ENCODE results near the gene UBE2M.
A peak's percentile ranks its signal among the peaks of the same experiment; 100 is the strongest.

UBE2M gene

DNA sequence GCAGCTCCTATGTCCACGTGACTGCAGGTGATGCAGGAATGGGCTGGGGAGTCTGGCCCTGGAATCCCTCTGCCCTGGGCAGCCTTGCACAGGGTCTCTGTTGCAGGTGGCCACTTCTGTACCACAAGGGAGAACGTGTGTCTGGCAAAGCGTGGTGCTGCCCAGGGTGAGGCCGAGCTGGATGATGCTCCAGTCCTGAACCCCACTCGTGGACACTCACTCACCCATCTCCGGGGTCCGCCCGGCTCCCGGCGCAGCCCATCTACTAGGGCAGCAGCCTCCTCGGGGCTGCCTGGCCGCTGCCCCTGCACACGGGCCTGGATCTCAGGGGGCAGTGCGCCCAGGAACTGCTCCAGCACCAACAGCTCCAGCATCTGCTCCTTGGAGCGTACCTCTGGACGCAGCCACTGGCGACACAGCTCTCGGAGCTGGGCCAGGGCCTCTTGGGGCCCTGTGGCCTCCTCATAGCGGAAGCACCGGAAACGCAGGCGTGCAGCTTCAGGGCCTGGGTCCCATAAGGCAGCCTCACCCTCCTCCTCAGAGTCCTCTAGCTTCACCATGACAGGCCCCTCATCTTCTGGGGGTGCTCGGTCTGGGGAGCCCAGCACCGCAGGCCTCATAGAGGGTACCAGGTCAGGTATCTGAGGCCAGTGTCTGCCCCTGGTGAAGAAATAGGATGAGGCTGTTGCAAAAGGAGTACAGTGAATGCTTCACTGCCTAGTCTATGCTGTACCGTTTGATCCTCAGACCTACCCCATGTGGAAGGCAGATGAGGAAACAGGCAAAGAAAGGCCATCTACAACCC lies 12.6 kb upstream of the UBE2M start:
- DNase-seq (ENCODE audit: low spot score): no peak

DNA sequence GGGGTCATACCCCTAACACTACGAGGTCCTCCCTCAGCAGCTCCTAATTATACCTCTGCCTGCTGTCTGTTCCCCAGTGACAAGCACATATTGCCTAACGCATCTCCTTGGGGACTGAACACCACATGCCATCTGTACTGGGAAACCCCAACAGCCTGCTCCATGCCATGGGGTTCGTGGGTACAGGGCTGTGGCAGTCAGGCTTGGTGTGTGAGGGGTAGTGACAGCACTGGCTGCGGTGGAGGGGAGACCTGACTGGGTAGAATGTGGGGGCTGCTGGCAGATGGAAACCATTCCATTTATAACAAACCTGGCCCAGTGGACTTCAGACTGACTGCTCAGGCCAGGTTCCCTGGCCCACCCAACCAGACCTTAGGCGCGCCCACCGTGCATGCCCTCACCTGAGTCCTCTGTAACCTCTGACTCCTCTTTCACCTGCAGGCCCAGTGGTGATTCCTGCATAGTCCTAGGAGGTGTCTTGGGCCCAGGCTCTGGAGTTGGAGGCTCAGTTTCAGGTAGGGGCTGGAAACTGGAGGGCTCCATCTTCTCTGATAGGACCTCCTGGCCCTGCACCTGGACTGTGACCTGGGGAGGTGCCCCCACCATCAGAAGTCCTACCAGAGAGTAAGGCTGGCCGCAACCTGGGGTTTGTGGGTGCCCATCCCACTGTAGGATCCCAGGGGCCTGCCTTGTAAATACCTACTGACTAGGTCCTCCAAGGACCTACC lies 11.7 kb upstream of the UBE2M start:
- DNase-seq (ENCODE audit: low spot score): no peak

DNA sequence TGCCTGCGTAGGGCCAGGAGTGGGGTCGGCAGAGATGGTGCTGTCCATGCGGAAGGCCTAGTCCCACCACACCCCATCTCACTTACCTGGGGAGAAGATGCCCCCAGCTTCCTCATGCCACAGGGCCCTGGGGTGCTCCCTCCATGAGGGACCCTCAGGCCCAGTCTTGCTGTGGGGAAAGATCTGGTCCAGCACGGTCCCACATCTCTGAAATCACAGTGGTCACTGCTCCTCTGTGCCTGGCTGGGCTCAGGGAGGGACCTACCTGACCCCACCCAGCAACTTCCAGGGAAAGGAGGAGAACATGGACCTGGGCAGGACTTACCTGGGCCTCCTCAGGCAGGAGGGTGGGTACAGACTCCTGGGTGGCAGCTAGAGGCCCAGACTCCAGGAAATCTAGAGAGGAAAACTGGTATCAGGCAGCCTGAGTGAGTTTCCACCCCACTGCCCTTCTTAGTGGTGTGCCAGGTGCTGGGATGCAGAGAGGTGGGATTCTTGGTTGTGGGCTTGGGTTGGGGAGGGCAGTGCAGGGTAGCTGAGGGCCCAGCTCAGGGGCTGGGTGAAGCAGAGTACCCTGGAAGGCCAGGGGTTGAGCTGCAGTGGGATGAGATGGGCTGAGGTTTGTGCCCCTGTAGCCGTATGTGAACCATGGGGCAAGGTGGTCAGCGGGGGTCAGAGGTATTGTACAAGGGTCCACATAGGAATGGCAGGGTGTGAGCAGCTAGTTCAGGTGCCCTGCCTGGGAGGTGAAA lies 11.0 kb upstream of the UBE2M start:
- DNase-seq (ENCODE audit: low spot score): no peak

DNA sequence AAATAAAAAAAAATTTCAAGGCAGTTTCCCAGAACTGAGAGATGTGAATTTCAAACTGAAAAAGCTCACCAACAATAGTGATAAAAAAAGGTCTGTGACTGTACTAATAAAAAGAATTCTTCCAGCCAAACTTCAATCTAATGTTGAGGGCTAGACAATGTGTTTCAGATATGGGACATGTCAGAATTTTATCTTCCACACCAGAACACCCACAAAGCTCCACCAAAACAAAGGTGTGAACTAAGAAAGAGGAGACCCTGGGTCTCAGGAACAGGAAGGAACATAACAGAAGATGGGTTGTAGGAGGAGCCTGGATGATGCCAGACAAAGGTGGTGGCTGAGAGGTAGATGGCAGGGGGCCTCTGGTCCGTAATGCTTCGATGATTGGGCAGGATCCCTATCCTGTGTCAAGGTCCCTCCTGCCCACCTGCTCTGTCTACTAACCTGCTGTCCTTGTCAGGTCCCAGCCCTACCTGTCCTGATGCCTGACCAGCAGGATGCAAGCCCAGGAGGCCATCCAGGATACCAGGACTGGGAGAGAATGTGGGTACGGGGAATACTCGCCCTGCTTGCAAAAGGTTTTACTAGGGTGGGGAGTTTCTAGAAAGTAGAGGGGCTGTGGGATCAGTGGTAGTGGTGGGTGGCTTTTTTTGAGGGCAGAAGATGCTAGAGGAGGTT lies 10.2 kb upstream of the UBE2M start:
- DNase-seq (ENCODE audit: low spot score): no peak

DNA sequence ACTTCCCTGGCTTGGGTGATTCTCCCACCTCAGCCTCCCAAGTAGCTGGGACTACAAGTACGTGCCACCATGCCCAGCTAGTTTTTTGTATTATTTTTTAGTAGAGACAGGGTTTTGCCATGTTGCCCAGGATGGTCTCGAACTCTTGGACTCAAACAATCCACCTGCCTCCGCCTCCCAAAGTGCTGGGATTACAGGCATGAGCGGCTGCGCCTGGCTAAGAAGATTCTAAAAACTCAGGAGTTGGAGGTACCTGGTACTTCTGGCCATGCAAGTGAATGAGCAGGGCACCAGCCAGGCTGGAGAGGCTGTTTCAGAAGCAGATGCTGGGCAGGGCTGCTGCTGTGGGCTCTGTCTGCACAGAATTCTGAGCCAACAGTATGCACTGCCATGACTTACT lies 8.6 kb upstream of the UBE2M start:
- DNase-seq (ENCODE audit: low spot score): no peak

DNA sequence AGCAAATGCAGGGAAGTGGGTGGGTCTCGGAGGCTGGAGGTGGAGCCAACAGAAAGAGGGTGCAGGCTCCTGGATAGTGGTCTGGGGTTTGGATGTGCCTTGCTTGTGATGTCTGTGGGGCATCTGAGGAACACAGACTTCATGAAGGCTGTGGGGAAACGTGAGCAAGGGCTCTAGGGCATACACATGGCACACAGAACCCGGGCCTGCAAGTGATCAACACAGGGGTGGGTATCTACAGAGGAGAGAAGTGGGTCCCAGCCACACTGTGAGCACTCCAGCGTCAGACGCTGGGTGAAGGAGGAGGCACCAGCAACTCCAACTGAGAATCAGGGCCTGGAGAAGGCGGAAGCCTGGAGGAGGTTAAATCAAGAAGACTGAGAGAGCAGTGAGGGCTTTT lies 5.4 kb upstream of the UBE2M start:
- no peak for DNase-seq (ENCODE audit: low spot score)

DNA sequence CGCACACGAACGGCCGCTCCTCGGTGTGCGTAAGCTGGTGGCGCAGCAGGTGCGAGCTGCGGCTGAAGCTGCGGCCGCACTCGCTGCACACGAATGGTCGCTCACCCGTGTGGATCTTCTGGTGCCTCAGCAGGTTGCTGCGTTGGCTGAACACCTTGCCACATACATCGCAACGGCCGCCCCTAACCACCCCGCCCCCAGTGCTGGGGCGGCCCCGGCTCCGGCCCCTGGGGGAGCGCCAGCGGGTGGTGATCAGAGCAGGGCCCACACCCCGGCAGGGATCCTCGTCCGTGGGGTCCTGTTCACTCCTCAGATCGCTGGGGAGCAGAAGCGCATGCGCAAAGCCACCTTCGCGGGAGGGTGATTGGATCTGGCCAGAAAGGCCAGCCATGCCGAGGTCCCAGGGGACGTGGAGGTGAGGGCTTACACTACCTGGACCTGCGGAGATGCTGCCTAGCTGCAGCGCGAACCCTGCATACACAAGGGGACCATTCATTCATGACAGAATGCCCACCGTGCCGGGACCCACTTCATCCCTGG lies 4.7 kb upstream of the UBE2M start:
- DNase-seq (ENCODE audit: low spot score): no peak

DNA sequence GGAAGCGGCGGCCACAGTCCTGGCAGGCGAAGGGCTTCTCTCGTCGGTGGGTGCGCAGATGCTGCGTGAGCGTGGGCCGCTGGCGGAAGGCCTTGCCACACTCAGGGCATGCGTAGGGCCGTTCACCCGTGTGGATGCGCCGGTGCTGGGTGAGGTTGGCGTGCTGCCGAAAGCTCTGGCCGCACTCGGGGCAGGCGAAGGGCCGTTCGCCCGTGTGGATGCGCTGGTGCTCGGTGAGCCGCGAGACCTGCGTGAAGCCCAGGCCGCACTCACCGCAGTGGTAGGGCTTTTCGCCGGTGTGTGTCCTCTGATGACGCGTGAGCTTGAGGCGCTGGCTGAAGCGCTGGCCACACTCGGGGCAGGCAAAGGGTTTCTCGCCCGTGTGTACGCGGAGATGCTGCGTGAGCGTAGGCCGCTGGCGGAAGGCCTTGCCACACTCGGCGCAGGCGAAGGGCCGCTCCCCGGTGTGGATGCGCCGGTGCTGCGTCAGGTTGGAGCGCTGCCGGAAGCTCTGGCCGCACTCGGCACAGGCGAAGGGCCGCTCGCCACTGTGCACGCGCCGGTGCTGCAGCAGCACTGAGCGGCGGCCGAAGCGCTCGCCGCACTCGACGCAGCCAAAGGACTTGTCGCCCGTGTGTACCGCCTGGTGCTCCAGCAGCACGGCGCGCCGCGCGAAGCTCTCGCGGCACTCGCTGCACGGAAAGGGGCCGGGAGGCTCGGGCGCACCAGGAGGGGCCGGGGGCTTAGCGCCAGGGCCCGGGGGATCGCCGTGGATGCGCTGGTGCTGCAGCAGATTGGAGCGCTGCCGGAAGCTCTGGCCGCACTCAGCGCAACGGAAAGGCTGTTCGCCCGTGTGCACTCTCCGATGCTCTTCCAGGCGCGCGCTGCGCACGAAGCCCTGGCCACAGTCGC lies 4.0 kb upstream of the UBE2M start:
- no peak for DNase-seq (ENCODE audit: low spot score)

DNA sequence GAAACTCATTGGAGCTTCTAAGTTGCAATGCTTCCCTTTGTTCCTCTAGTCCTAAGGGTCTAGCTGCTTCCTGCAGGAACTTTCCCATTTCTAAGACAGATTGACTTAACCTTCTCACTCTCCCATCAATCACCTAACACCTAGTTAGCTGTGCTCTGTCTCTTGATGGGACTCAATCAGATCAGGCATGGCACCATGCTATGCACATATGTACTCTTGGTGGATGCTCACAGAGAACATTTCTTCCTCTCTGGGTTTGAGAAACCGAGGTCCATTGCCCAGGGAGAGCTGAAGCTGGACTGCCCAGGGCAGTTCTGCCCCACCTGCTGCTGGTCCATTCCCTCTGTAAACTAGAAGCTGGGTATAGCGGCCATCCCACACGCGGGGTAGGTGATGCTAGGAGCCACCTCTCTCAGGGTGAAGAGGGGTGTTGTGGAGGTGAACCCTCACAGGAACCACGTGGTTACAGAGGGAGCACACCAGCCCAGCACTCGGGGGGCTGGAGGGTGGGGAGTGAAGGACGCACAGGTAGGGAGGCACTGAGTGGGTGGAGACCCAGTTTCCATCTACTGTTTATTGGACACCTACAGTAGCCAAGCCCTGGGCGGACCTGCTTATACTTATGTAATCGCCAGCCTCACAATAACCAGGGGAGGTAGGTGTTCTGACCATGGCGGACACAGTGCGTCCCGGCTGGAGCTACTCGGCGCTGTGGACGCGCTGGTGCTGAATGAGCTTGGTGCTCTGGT lies 3.1 kb upstream of the UBE2M start:
- DNase-seq (ENCODE audit: low spot score): no peak

DNA sequence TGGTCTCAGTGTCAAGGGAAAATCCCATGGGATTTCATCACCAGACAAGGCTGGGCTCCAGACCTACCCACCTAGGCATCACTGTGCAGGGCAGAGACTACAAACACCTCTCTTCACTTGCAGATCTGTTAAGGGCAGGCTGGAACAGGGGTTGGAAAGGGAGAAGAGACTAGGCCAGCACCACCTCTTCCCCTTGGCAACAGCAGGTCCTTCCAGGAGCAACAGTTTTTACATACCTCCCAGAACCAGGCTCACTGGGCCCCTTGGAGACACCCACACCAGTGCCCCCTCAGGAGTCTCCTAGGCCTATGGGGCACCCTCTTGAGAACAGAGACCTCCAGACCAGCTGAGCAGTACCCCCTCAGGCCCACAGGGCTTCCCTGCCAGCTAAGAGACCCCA lies 2.5 kb upstream of the UBE2M start:
- DNase-seq (ENCODE audit: low spot score): no peak

DNA sequence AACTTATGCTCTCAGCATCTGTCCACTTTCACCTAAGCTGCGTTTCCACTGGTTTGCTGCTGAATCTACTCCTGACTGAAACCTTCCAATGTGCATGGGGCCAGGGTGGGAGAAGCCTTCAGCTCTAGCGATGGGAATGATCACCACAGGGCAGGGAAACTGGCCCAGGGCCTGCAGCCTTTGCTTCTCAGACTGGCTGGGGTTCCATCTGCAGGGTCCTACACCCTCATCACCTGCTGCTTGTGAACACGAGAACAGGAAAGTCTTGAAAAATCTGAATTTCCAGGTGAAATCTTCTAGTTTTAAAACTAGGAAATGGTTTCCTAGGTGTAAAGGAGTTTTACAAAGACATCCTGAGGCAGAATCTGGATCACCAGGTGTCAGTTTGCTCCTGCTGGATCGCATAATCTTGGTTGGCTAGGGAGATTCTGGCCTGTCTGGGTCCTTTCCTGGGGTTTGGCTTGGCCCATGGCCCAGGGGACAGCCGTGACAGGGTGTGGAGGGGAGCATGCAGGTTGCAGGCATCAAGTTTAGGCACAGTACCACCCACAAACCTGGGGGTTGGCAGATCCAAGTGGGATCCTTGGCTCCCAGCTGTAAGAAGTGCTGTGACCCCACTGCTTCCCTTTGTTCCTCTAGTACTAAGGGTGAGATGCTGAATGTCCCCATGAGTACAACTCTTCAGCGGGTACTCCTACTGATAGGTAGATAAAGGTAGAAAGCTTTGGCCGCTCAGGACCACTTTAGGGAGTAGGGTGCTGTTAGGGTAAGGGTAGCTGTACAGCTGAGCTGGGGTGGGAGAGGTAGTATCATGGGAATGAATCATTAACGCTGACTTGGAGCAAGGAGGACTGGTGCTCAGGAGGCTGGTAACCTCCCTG lies 1.8 kb upstream of the UBE2M start:
- no peak for DNase-seq (ENCODE audit: low spot score)

DNA sequence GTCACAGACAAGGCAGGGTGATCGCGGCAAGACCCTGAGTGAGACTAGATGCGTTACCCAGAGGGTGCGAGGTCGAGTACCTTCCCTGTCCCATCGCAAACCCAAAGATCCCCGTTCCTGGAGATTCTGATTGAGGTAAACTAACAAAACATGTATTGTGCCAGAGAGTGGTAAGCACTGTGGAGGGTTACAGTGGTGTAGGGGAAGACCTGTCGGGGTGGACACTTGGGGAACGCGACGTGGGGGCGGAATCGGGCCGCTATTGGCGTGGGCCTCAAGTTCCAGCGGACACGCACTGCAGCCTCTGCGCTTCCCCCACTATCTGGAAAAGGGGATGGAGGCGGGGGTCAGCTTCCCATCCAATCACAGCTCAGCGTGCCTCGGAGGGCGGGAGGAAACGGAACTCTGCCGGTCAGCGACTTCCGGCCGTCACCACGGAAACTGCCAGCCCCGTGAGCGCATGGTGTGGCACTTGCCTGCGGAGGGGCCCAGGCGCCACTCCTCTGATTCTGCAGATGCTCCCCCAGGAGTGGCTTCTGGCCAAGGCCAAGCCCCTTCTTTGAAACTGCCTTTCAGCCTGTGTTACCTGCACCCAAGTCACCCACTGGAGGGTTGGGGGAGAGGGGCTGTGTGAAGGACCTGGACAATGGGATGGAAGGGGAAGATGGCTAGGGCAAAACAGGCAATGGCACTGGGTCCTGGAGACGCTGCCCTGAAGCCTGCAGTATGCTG lies 1.0 kb upstream of the UBE2M start:
- DNase-seq (ENCODE audit: low spot score): peak; percentile 92

DNA sequence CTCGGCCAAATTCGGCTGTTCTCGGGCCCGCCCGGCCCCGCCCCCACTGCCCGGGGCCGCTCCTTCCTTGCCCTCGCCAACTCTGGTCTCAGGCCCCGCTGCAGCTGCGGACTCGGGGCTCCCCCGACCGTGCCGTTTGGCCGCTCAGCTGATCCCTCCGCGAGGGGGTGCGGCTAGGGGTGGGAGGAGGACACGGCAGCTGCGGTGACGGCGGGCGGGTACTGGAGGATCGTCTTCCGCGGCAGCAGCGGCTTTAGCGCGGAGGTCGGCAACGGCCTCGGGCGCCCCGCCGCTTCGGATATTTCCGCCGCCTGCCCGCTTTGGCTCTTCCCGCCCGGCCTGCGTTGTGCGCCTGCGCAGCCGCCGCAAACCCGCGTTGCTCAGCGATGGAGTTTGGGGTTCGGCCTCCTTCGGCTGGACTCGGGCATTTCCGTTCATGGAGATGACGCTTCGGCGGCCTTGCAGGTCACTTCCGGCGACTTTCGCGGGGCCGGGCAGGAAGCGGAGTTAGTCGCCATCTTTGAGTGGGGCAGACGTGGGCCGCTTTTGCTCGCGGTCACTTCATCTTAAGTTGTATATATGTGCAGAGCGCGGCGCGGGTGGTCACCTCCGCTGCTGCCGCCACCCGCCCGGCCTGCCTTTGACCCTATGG lies 338 bp upstream of the UBE2M start:
- peak; percentile 98 for DNase-seq (ENCODE audit: low spot score)

DNA sequence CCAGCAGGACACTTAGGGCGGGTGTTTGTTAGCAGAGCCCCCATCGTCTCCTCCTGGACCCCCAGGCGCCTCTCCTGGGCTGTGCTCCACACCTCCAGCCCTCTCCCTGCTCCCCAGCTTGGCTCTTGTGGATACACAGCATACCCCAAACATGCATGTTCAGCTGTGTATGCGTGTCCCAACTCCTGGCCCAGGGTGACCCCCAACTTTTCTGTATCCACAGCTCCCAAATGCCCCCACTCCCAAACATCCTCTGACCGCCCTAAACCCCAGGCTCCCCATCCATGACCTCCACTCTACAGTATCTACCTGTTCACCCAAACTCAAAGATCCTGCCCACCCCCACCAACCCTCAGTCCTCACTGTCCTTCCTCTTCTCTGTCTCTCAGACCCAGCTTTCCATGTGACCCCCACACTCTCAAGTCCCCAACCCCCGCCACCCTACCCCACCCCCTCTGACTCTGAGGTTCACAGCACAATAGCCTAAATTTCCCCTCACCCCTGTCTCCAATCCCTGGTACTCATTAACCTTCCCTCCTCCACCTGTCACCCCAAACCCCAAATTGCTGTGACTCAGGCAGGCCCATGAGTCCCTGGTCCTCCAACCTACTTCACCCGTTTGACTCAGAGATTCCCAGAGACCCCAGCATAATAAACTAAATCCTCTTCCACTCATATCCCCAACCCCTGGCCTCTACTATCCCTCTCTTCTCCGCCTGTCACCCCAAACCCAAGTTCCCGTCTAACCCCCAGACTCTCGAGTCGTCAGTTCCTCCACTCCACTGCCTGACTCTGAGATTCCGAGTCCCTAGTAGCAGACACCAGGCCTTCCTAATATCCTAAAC lies 968 bp downstream of the UBE2M start:
- DNase-seq (ENCODE audit: low spot score): no peak

DNA sequence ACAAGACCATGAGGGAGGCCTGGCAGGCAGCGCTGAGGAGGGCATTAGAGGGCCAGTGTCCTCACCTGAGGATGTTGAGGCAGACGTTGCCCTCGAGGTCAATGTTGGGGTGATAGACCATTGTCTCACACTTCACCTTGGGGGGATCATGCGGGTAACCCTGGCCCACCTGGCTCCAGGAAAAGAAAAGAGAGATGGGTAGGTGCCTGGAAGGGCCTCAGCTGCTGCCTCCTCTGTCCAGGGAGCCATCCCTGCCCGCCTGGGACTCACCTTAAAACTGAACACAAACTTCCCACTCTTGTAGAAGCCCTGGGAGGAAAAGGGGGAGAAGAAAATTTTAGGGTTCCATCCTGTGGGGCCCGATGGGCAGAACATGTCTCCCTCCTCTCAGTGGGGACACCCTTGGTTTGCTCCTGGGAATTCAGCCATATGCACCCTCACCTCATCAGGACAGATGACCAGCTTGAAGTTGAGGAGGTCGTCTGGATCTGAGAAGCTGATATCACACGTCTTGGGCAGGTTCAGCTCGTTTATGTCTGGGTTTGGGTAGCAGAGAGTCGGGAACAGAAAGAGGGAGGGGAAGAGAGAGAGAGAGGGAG lies 1.7 kb downstream of the UBE2M start:
- DNase-seq (ENCODE audit: low spot score): no peak

DNA sequence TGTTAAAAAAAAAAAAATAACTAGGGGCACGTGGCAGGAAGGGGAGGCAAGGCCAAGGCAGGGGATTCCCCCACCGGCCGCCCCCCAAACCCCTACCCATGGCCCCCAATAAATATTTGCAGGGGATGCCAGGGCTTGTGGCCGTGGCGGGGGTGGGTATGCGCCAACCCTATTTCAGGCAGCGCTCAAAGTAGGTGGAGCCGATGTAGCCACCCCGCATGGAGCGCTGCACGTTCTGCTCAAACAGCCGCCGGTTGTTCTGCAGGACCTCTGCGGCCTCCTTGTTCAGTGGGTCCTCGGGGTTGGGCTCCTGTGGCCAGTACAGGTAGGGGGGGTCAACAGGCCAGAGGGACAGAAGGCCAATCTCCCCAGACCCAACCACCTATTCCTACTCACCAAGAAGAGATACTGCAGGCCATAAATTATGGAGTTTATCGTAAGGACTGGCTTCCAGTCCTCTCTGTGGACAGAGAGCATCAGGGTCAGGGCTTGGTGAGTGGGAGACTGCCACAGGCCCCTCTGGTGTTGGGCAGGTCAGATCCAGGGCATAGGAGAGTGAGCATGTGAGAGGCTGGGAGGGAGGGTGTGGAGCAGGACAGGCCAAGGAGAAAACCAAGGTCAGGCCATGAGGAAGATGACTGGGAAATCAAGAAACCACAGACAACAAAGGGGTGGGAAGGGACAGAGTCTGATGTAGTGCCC lies 2.3 kb downstream of the UBE2M start:
- DNase-seq (ENCODE audit: low spot score): no peak

Measured in globus pallidus (tissue), 1 donor.